GM18861 (cell line): ENCODE results near the gene DND1.
"Not testable (repeated sequence)": the region's sequence is repeated elsewhere in the genome, so short reads cannot be mapped to it uniquely, and the experiment has no call there.

Experiments used
- ATAC-seq: cut with Tn5 transposase; IDR thresholded peaks from one replicate; pipeline ENCODE4 v1.9.1; 2021; ENCODE audit not compliant: unreplicated experiment

Gene DND1

DNA sequence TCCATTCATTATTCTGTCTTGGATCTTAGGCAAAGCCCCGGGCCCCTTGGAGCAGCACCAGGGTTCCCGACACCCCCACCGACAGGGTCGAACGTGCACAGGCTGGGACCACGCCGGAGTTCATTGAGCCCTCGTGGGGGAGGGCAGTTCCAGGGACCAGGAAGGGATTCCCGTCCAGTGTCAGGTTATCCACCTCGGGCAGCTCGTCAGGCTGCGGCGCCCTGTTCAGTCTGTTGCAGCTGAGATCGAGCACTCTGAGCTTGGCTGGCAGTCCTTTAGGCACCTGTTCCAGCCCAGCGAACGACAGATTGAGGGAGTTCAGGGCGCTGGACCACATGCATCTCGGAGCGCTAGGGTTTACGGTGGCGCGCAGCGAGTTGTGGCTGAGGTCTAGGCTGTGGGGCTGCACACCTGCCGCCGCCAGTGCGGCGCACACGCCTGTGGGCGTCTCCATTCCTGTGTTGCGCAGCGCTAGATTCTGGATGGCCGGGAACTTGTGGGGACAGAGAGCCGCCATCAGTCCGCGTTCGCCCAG lies 41.5 kb downstream of the DND1 start:
- ATAC-seq = peak; percentile 25

DNA sequence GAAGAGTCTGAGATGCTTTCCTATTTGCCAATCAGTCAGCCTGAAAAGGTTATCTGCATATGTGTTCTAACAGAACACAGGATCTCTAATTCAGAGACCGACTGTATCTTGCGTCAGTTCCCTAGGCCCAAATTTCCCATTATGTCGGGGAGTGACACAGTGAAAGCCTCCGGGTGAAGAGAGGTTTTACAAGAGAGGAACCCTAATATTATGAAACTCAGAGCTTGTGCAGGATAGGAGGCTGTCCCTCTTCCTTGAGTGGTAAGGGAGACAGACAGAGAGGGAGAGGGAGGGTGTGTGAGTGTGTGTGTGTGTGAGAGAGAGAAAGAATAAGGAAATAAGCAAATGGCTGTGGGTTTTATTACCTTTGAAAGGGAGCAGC lies 42.3 kb downstream of the DND1 start:
- no peak for ATAC-seq

DNA sequence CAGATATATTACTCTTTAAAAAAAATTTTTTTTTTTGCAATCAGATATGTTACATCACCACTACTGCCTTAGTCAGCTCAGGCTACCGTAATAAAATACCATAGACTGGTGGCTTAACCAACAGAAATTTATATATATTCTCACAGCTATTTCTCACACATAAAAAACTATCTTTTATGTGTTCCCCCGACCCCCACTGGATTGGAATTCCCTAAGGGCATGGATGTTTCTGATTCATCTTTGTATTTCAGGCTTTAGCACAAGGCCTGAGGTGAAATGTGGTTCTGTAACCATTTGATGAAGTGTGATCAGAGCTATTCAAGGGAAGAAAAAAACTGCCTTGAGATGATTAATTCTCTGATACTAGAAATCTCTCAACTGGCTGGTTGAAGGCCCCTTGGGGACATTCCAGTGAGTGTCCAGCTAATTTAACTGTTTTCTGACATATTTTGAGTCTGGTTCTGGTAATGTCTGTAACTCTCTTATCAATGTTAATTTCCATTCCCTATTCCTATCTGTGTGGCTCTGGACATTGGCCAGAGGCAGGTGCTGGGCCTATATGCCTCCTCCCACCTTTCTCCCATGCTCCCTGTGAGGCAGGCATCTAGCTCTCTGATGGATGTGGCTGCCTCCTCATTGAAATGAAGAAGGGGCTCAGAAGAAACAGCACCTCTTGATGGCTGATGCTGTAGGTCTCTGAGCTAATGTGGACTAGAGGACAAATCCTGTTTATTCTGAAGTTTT lies 42.9 kb downstream of the DND1 start:
- ATAC-seq = no peak

DNA sequence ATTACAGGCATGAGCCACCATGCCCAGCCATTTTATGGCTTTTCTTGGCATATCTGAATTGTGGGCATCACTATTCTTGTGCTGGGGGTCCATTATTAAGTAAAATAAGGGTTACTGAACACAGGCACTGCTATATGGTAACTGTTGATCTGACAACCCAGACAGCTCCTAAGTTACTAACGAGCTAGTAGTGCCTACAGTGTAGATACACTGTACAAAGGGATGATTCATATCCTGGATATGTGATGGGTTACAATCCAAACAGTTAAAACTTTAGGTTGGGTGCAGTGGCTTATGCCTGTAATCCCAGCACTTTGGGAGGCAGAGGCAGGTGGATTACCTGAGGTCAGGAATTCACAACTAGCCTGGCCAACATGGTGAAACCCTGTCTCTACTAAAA lies 44.7 kb downstream of the DND1 start:
- ATAC-seq = no peak

DNA sequence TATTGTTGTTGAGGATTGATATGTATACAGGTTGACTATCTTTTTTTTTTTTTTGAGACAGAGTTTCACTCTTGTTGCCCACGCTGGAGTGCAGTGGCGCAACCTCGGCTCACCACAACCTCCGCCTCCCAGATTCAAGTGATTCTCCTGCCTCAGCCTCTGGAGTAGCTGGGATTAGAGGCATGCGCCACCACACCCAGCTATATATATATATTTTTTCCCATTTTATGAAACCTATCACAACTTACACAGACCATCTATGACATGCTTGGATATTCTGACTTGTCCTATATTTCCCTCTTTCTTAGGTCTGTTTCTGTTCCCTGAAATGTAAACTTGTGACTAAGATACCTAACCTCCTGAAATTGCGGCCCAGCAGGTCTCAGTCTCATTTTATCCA lies 45.4 kb downstream of the DND1 start:
- ATAC-seq = no peak

DNA sequence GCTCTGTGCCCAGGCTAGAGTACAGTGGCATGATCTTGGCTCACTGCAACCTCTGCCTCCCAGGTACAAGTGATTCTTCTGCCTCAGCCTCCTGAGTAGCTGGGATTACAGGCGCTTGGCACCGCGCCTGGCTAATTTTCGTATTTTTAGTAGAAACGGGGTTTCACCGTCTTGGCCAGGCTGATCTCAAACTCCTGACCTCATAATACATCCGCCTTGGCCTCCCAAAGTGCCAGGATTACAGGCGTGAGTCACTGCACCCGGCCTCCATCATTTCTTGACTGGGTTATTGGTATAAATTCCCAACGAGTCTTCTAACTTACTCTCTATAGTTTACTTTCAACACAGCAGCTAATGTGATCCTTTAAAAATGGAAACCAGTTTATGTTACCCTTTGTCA lies 48.5 kb downstream of the DND1 start:
- not testable (repeated sequence) for ATAC-seq

DNA sequence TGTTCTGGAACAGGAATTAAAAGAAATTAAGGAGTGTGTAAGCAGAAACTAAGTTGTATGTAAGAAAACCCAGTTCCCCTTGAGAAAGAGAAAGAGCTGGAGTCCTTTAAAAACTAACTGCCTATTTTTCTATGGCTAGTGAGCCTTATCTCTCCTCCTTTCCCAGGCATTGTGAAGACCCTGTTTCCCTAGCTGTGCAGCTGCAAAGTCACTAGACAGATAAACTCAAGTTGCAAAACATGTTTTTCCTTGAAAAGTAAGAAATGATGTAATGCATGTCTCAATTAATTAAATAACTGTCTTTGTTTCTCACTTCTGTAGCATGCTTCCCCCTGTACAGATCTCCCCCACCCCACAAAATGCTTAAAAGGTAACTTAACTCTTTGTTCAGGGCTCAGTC lies 50.3 kb downstream of the DND1 start:
- not testable (repeated sequence) for ATAC-seq

DNA sequence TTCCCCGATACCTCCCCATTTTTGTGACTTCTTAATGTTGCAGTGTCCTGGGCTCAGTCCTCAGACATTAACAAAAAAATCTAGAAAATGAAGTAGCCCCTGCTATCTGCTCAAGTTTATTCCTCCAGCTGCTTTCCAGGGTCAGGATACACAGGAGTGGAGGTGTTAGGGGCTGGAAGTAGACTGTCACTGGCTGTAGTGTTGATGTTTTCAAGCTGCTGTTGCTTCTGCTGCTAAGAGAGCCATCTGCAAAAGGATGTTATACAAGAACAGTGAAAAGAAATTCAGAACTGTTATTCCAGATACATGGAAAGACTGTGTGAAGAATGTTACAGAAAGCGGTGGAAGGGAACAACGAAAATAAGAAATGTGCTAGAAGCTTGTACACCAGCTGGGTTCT lies 51.1 kb downstream of the DND1 start:
- no peak for ATAC-seq
